ENCODE measurements around the gene RFC4. TPM values are rescaled to one million over a fixed set of nuclear protein-coding genes. Genes with fewer than 3 reads are reported as not detected.

The RFC4 gene
- total and polyA plus RNA-seq, 2 of the 13 experiments (the other 11 are each of a cell fraction or from before 2014, with no cell fraction given): 18.5 to 103 TPM

GRCh38 chr3:186806089-186807055 lies at the start of gene RFC4 (continued):
- no peak; the same call in 1 of the 2 replicates for TF ChIP-seq ELF3 (CRISPR knock-in tag; IDR thresholded peaks at IDR 0.05)
- peak; percentile 84 for TF ChIP-seq MAX (IDR thresholded peaks at IDR 0.05)
- peak; percentile 80 for TF ChIP-seq ERF (CRISPR knock-in tag; IDR thresholded peaks at IDR 0.05)
- no peak for TF ChIP-seq TBL1XR1 (IDR thresholded peaks at IDR 0.05; ENCODE audit: borderline replicate concordance, low read length, partially characterized antibody)
- TF ChIP-seq ZNF790 (CRISPR knock-in tag; IDR thresholded peaks at IDR 0.05; ENCODE audit: borderline replicate concordance): no peak
- no peak for TF ChIP-seq CBX2 (IDR thresholded peaks at IDR 0.05; ENCODE audit: low read depth, low read length)
- no peak for TF ChIP-seq CBX2 (CRISPR knock-in tag; IDR thresholded peaks at IDR 0.05; ENCODE audit: low read depth)
- peak; percentile 32 for TF ChIP-seq YY1 (IDR thresholded peaks at IDR 0.05; ENCODE audit: insufficient read depth, insufficient replicate concordance, low read depth, low read length)
- peak; percentile 57; the same call in 1 of the 2 replicates for TF ChIP-seq ZNF75D (CRISPR knock-in tag; IDR thresholded peaks at IDR 0.05; ENCODE audit: borderline replicate concordance)
- TF ChIP-seq EZH2 (conservative IDR thresholded peaks at IDR 0.05; ENCODE audit: low read depth, low read length): no peak
- TF ChIP-seq HMGXB3 (CRISPR knock-in tag; IDR thresholded peaks at IDR 0.05; ENCODE audit: borderline replicate concordance): no peak
- TF ChIP-seq ZNF232 (CRISPR knock-in tag; IDR thresholded peaks at IDR 0.05; ENCODE audit: borderline replicate concordance): peak; percentile 62; the same call in 1 of the 2 replicates
- peak; percentile 67 for TF ChIP-seq ZNF768 (CRISPR knock-in tag; IDR thresholded peaks at IDR 0.05)
- peak; percentile 72; the same call in 1 of the 2 replicates for TF ChIP-seq PAX8 (CRISPR knock-in tag; IDR thresholded peaks at IDR 0.05; ENCODE audit: borderline replicate concordance)
- 0 out of 2 replicates have a peak, but pooled peaks have one; percentile 26 for TF ChIP-seq ZBTB33 (CRISPR knock-in tag; IDR thresholded peaks at IDR 0.05)
- peak; percentile 83; the same call in 1 of the 2 replicates for TF ChIP-seq SALL1 (CRISPR knock-in tag; IDR thresholded peaks at IDR 0.05)
- no peak for TF ChIP-seq SMYD3 (CRISPR knock-in tag; IDR thresholded peaks at IDR 0.05)
- TF ChIP-seq ZNF580 (CRISPR knock-in tag; IDR thresholded peaks at IDR 0.05; ENCODE audit: borderline replicate concordance, low read depth): peak; percentile 85; the same call in 1 of the 2 replicates
- no peak for TF ChIP-seq ZSCAN22 (CRISPR knock-in tag; IDR thresholded peaks at IDR 0.05)
- TF ChIP-seq FUBP1 (CRISPR knock-in tag; IDR thresholded peaks at IDR 0.05; ENCODE audit: borderline replicate concordance): no peak

All from HepG2 (cell line).